T-helper 17 cell (primary cell): ENCODE results near the gene ZNF232. TPM values are rescaled to one million over a fixed set of nuclear protein-coding genes. Genes with fewer than 3 reads are reported as not detected.
A peak's percentile ranks its signal among the peaks of the same experiment; 100 is the strongest.
"Not testable (repeated sequence)": the region's sequence is repeated elsewhere in the genome, so short reads cannot be mapped to it uniquely, and the experiment has no call there.

Source experiments
- ATAC-seq: fragments of 150-1000 bp; cut with Tn5 transposase; 2 replicates; pipeline ENCODE4 v1.10.0; 2021; ENCODE audit warnings: mild to moderate bottlenecking, moderate library complexity
- DNase-seq, 3 donors: peaks; one replicate each; pipeline versions ENCODE4 v3.0.0 to v3.0.0-alpha.2; 2020 to 2021
- H3K9me3 ChIP-seq: one replicate; pipeline ENCODE4 v1.7.0; 2013; ENCODE audit warnings: low read length, mild to moderate bottlenecking; ENCODE audit not compliant: control insufficient read depth, poor library complexity, severe bottlenecking
- H3K27ac Mint-ChIP-seq: one replicate; pipeline ENCODE4 v1.8.0; 2022; ENCODE audit warnings: mild to moderate bottlenecking, moderate library complexity, mixed read lengths
- H3K27me3 Mint-ChIP-seq: one replicate; pipeline ENCODE4 v1.8.0; 2022; ENCODE audit warnings: mixed read lengths
- H3K36me3 Mint-ChIP-seq: one replicate; pipeline ENCODE4 v1.8.0; 2022; ENCODE audit warnings: low read depth, mixed read lengths
- H3K4me1 Mint-ChIP-seq: one replicate; pipeline ENCODE4 v1.8.0; 2022; ENCODE audit warnings: mild to moderate bottlenecking, mixed read lengths
- H3K4me3 Mint-ChIP-seq: one replicate; pipeline ENCODE4 v1.8.0; 2022; ENCODE audit warnings: mild to moderate bottlenecking, moderate library complexity, mixed read lengths
- total RNA-seq, 4 donors: library from RNA in 2 of 4; stranded (reverse) in 2 of 4; gene quantifications; one replicate each; pipeline ENCODE4 v1.2.3 and lab custom pipeline; 2022 to 2026

ZNF232 gene
- total RNA-seq = 1 to 10 TPM; 3.4 to 4.1 TPM
- total RNA-seq (lab: John Stamatoyannopoulos, UW) = 3.5 to 24.9 reads per million in 2 donors

- ATAC-seq = peak; percentile 94
- peak; percentile 82 to 85 (median 83) for DNase-seq
- Mint-ChIP-seq H3K4me3 (peak within 1 kb of the TSS; percentile 93), H3K36me3 (peaks cover 13% of the 10 kb centered on the region), H3K27ac (peak within 1 kb of the TSS; percentile 86), H3K4me1 (peaks cover 16% of the 10 kb centered on the region), H3K27me3 (peaks cover 18% of the 10 kb centered on the region)
- H3K9me3 ChIP-seq = no peaks in the 10 kb centered on the region
Observed at GRCh38 chr17:5111402-5112204, at the start of gene ZNF232. TSS of gene ZNF232 (minus strand) at chr17:5111878. CDS start at chr17:5111822, 56 bp downstream.

DNA sequence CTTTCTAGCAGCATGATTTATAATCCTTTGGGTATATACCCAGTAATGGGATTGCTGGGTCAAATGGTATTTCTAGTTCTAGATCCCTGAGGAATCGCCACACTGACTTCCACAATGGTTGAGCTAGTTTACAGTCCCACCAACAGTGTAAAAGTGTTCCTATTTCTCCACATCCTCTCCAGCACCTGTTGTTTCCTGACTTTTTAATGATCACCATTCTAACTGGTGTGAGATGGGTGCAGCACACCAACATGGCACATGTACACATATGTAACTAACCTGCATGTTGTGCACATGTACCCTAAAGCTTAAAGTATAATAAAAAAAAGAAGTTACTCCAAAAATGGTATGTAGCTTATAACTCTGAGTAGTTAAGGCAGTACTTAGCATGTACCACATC is 49.0 kb upstream of the ZNF232 start:
- not testable (repeated sequence) for H3K36me3 Mint-ChIP-seq, H3K4me3 Mint-ChIP-seq, H3K4me1 Mint-ChIP-seq, DNase-seq, ATAC-seq, H3K9me3 ChIP-seq, H3K27ac Mint-ChIP-seq
- peaks cover 35% of the 10 kb centered on the region for H3K27me3 Mint-ChIP-seq

GRCh38 chr17:5146122-5146521 is 34.4 kb upstream of the ZNF232 start:
- H3K27ac Mint-ChIP-seq, H3K9me3 ChIP-seq: not testable (repeated sequence)

GRCh38 chr17:5142877-5143276 is 31.2 kb upstream of the ZNF232 start:
- ATAC-seq, H3K4me1 Mint-ChIP-seq, H3K4me3 Mint-ChIP-seq, DNase-seq, H3K36me3 Mint-ChIP-seq, H3K9me3 ChIP-seq, H3K27ac Mint-ChIP-seq: not testable (repeated sequence)
- H3K27me3 Mint-ChIP-seq = peaks cover 14% of the 10 kb centered on the region

More at GRCh38 chr17:5146122-5146521, 34.4 kb upstream of the ZNF232 start:
- not testable (repeated sequence) for DNase-seq, ATAC-seq, H3K4me1 Mint-ChIP-seq, H3K36me3 Mint-ChIP-seq, H3K4me3 Mint-ChIP-seq
- H3K27me3 Mint-ChIP-seq = peaks cover 27% of the 10 kb centered on the region

DNA sequence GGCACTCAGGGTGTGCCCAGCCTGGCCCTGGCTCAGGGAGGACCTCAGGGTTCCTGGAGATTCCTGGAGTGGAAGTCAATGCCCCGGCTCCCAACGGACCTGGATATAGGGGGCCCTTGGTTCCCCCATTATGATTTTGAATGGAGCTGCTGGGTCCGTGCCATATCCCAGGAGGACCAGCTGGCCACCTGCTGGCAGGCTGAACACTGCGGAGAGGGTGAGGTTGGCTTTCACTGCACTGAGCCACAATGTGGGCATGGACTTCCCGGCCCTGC is 27.7 kb upstream of the ZNF232 start:
- peaks cover 3% of the 10 kb centered on the region for H3K27me3 Mint-ChIP-seq
- H3K4me1 Mint-ChIP-seq = peaks cover 2% of the 10 kb centered on the region
- DNase-seq (no peak), ATAC-seq (no peak)
- H3K36me3 Mint-ChIP-seq = no peaks in the 10 kb centered on the region
- no peak overlapping the region for H3K27ac Mint-ChIP-seq
- no peaks in the 10 kb centered on the region for H3K9me3 ChIP-seq
- no peak overlapping the region for H3K4me3 Mint-ChIP-seq

GRCh38 chr17:5138616-5139457 is 27.2 kb upstream of the ZNF232 start:
- peaks cover 8% of the 10 kb centered on the region for H3K27me3 Mint-ChIP-seq
- no peak overlapping the region for H3K27ac Mint-ChIP-seq
- H3K36me3 Mint-ChIP-seq = no peaks in the 10 kb centered on the region
- no peaks in the 10 kb centered on the region for H3K9me3 ChIP-seq
- ATAC-seq (no peak), DNase-seq (no peak)
- no peak overlapping the region for H3K4me3 Mint-ChIP-seq
- peaks cover 2% of the 10 kb centered on the region for H3K4me1 Mint-ChIP-seq

- H3K9me3 ChIP-seq, H3K36me3 Mint-ChIP-seq, H3K4me3 Mint-ChIP-seq, DNase-seq, H3K27ac Mint-ChIP-seq, ATAC-seq, H3K4me1 Mint-ChIP-seq: not testable (repeated sequence)
- H3K27me3 Mint-ChIP-seq = peaks cover 10% of the 10 kb centered on the region
Observed at GRCh38 chr17:5138198-5138544, 26.5 kb upstream of the ZNF232 start.

GRCh38 chr17:5137511-5138197 is 26.0 kb upstream of the ZNF232 start:
- H3K4me1 Mint-ChIP-seq, DNase-seq, H3K4me3 Mint-ChIP-seq, H3K36me3 Mint-ChIP-seq, ATAC-seq, H3K27ac Mint-ChIP-seq, H3K9me3 ChIP-seq: not testable (repeated sequence)
- peaks cover 10% of the 10 kb centered on the region for H3K27me3 Mint-ChIP-seq

- peaks cover 10% of the 10 kb centered on the region for H3K27me3 Mint-ChIP-seq
- DNase-seq, H3K36me3 Mint-ChIP-seq, H3K9me3 ChIP-seq, H3K4me1 Mint-ChIP-seq, H3K4me3 Mint-ChIP-seq, H3K27ac Mint-ChIP-seq, ATAC-seq: not testable (repeated sequence)
Observed at GRCh38 chr17:5136580-5137412, 25.1 kb upstream of the ZNF232 start.

GRCh38 chr17:5135726-5136579 is 24.3 kb upstream of the ZNF232 start:
- Mint-ChIP-seq H3K27me3 (peaks cover 10% of the 10 kb centered on the region), H3K36me3 (no peaks in the 10 kb centered on the region), H3K27ac (no peak overlapping the region), H3K4me1 (peaks cover 4% of the 10 kb centered on the region), H3K4me3 (no peak overlapping the region)
- H3K9me3 ChIP-seq = no peaks in the 10 kb centered on the region
- ATAC-seq (no peak), DNase-seq (no peak)

GRCh38 chr17:5135131-5135712 is 23.5 kb upstream of the ZNF232 start:
- H3K27ac Mint-ChIP-seq, H3K4me1 Mint-ChIP-seq, H3K9me3 ChIP-seq, DNase-seq, ATAC-seq, H3K4me3 Mint-ChIP-seq, H3K36me3 Mint-ChIP-seq: not testable (repeated sequence)
- peaks cover 10% of the 10 kb centered on the region for H3K27me3 Mint-ChIP-seq

DNA sequence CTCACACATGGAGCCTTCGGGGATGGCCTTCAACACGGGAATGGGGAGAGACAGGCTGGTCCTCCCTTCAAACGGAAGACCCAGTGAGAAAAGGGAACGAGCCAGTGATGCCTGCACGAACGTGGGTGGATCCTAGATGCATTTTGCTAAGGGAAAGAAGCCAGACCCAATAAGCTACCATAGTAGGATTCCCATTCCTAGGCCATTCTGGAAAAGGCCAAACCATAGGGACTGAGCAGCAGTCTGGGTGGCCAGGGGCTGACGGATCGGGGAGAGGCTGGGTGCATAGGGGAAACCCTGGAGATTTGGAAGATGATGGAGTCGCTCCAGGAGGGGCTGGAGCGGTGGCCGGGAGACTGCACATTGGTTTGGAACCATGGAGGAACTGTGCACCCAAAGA is 22.9 kb upstream of the ZNF232 start:
- H3K27ac Mint-ChIP-seq, ATAC-seq, H3K9me3 ChIP-seq, DNase-seq, H3K36me3 Mint-ChIP-seq, H3K4me1 Mint-ChIP-seq, H3K4me3 Mint-ChIP-seq: not testable (repeated sequence)
- peaks cover 10% of the 10 kb centered on the region for H3K27me3 Mint-ChIP-seq
